Activated CD4-positive, alpha-beta memory T cell treated with anti-CD3 and anti-CD28 coated beads for 36 hours (primary cell): ENCODE measurements around the gene MBTD1. TPM values are rescaled to one million over a fixed set of nuclear protein-coding genes. Genes with fewer than 3 reads are reported as not detected.
"Not testable (repeated sequence)": the region's sequence is repeated elsewhere in the genome, so short reads cannot be mapped to it uniquely, and the experiment has no call there.

ENCODE experiments used
- CTCF ChIA-PET: fragments of 350-600 bp; sonication (Branson Sonifier 250); formaldehyde crosslinking; loops from one replicate; lab custom pipeline; 2021; ENCODE audit warnings: antibody characterized with exemption, inconsistent platforms; lab: Charles Lee
- POLR2A ChIA-PET: fragments of 350-600 bp; sonication (Branson Sonifier 250); formaldehyde crosslinking; loops from one replicate; lab custom pipeline; 2021; ENCODE audit warnings: antibody characterized with exemption; lab: Charles Lee
- DNase-seq: peaks from one replicate; pipeline ENCODE4 v3.0.0-alpha.2; 2020
- H3K27ac Mint-ChIP-seq: one replicate; pipeline ENCODE4 v1.8.0; 2021; ENCODE audit warnings: mixed read lengths
- H3K27me3 Mint-ChIP-seq: one replicate; pipeline ENCODE4 v1.8.0; 2021; ENCODE audit warnings: mixed read lengths
- H3K36me3 Mint-ChIP-seq: one replicate; pipeline ENCODE4 v1.8.0; 2021; ENCODE audit warnings: mixed read lengths
- H3K4me1 Mint-ChIP-seq: one replicate; pipeline ENCODE4 v1.8.0; 2021; ENCODE audit warnings: low read depth, mixed read lengths
- H3K4me3 Mint-ChIP-seq: one replicate; pipeline ENCODE4 v1.8.0; 2021; ENCODE audit warnings: mild to moderate bottlenecking, mixed read lengths
- H3K9me3 Mint-ChIP-seq: one replicate; pipeline ENCODE4 v1.8.0; 2021; ENCODE audit warnings: mixed read lengths
- intact Hi-C: fragments of 100-400 bp; cut with micrococcal nuclease; formaldehyde crosslinking; loops from one replicate; pipeline ENCODE4 v1.15.1; 2023
- total RNA-seq, 2 experiments: library from RNA; stranded (reverse); gene quantifications; one replicate each; pipeline ENCODE4 v1.2.3, GENCODE V29; 2021

MBTD1 gene
- 1 to 10 TPM; 7.5 to 7.8 TPM for total RNA-seq

- Mint-ChIP-seq H3K4me3 (peak within 1 kb of the TSS; percentile 83), H3K27ac (peak within 1 kb of the TSS; percentile 98), H3K9me3 (no peaks in the 10 kb centered on the region), H3K27me3 (no peaks in the 10 kb centered on the region), H3K36me3 (peaks cover 23% of the 10 kb centered on the region), H3K4me1 (peaks cover 65% of the 10 kb centered on the region)
- DNase-seq: peak; percentile 97
- CTCF ChIA-PET: interaction anchor here (1.0 kb wide), 1 partner anchor 106 kb away, joined by 3 read pairs; the partner anchor contains the start of gene NME1
- POLR2A ChIA-PET: no interaction called here
- intact Hi-C loops: loop anchor here (1.0 to 2.0 kb wide), 5 partner anchors 15 to 393 kb away; partner anchors contain the start of genes NME2 and TOB1
Observed at GRCh38 chr17:51259564-51260236, at the start of gene MBTD1. MBTD1 (minus strand) TSS chr17:51260049; CDS start chr17:51225161, 34,888 bp downstream.

- CTCF ChIA-PET: no interaction called here
- POLR2A ChIA-PET: no interaction called here
- H3K4me3 Mint-ChIP-seq: no peak overlapping the region
- intact Hi-C loops: no loop called here
- no peaks in the 10 kb centered on the region for H3K27me3 Mint-ChIP-seq
- H3K36me3 Mint-ChIP-seq: peaks cover 4% of the 10 kb centered on the region
- no peak for DNase-seq
- H3K27ac Mint-ChIP-seq: no peak overlapping the region
- H3K4me1 Mint-ChIP-seq: no peaks in the 10 kb centered on the region
- H3K9me3 Mint-ChIP-seq: peaks cover 36% of the 10 kb centered on the region
Observed at GRCh38 chr17:51305182-51305581, 45.3 kb upstream of the MBTD1 start.

GRCh38 chr17:51299859-51300258 lies 40.0 kb upstream of the MBTD1 start:
- no peak overlapping the region for H3K4me3 Mint-ChIP-seq
- H3K4me1 Mint-ChIP-seq: no peaks in the 10 kb centered on the region
- H3K9me3 Mint-ChIP-seq: peaks cover under 1% of the 10 kb centered on the region
- no peak overlapping the region for H3K27ac Mint-ChIP-seq
- CTCF ChIA-PET: interaction anchor here (0.7 to 1.1 kb wide), 3 partner anchors 27 to 411 kb away, joined by 3 read pairs; no protein-coding TSS in a partner anchor
- no peaks in the 10 kb centered on the region for H3K27me3 Mint-ChIP-seq
- intact Hi-C loops: loop anchor here (2.0 kb wide), 1 partner anchor 237 kb away; no protein-coding TSS in a partner anchor
- peaks cover 14% of the 10 kb centered on the region for H3K36me3 Mint-ChIP-seq
- no peak for DNase-seq
- POLR2A ChIA-PET: no interaction called here

- Mint-ChIP-seq H3K36me3 (peaks cover 20% of the 10 kb centered on the region), H3K4me3 (no peak overlapping the region), H3K4me1 (no peaks in the 10 kb centered on the region), H3K27ac (no peak overlapping the region), H3K9me3 (no peaks in the 10 kb centered on the region), H3K27me3 (no peaks in the 10 kb centered on the region)
- ChIA-PET CTCF (interaction anchor here (0.7 to 1.5 kb wide), 7 partner anchors 24 to 412 kb away, joined by 3 to 15 read pairs (median 3); no protein-coding TSS in a partner anchor), POLR2A (interaction anchor here (0.5 kb wide), 1 partner anchor 174 kb away, joined by 4 read pairs; no protein-coding TSS in a partner anchor)
- intact Hi-C loops: loop anchor here (2.0 kb wide), 1 partner anchor 238 kb away; no protein-coding TSS in a partner anchor
- DNase-seq: no peak
Observed at GRCh38 chr17:51298508-51299371, 38.9 kb upstream of the MBTD1 start.

GRCh38 chr17:51294338-51294737 lies 34.5 kb upstream of the MBTD1 start:
- H3K9me3 Mint-ChIP-seq, H3K4me1 Mint-ChIP-seq, CTCF ChIA-PET, H3K4me3 Mint-ChIP-seq, H3K27ac Mint-ChIP-seq, POLR2A ChIA-PET, H3K27me3 Mint-ChIP-seq, intact Hi-C loops, DNase-seq: not testable (repeated sequence)
- peaks cover 35% of the 10 kb centered on the region for H3K36me3 Mint-ChIP-seq

GRCh38 chr17:51289696-51290111 lies 29.9 kb upstream of the MBTD1 start:
- Mint-ChIP-seq H3K27ac (no peak overlapping the region), H3K27me3 (no peaks in the 10 kb centered on the region), H3K9me3 (no peaks in the 10 kb centered on the region), H3K4me1 (peaks cover 5% of the 10 kb centered on the region), H3K36me3 (peaks cover 44% of the 10 kb centered on the region), H3K4me3 (no peak overlapping the region)
- DNase-seq: no peak
- POLR2A ChIA-PET: interaction anchor here (0.6 kb wide), 1 partner anchor 94 kb away, joined by 3 read pairs; no protein-coding TSS in a partner anchor
- intact Hi-C loops: no loop called here
- CTCF ChIA-PET: no interaction called here

GRCh38 chr17:51287412-51287811 lies 27.6 kb upstream of the MBTD1 start:
- no peak overlapping the region for H3K4me3 Mint-ChIP-seq
- no peaks in the 10 kb centered on the region for H3K9me3 Mint-ChIP-seq
- peaks cover 5% of the 10 kb centered on the region for H3K4me1 Mint-ChIP-seq
- POLR2A ChIA-PET: interaction anchor here (0.6 kb wide), 1 partner anchor 172 kb away, joined by 6 read pairs; no protein-coding TSS in a partner anchor
- peaks cover 31% of the 10 kb centered on the region for H3K36me3 Mint-ChIP-seq
- CTCF ChIA-PET: no interaction called here
- intact Hi-C loops: no loop called here
- H3K27ac Mint-ChIP-seq: no peak overlapping the region
- no peaks in the 10 kb centered on the region for H3K27me3 Mint-ChIP-seq
- DNase-seq: no peak

- Mint-ChIP-seq H3K4me1 (peaks cover 20% of the 10 kb centered on the region), H3K27me3 (no peaks in the 10 kb centered on the region), H3K9me3 (no peaks in the 10 kb centered on the region), H3K36me3 (peaks cover 61% of the 10 kb centered on the region), H3K4me3 (no peak overlapping the region), H3K27ac (peak overlapping the region; percentile 7)
- DNase-seq: no peak
- ChIA-PET CTCF (interaction anchor here (0.6 kb wide), 1 partner anchor 1252 kb away, joined by 3 read pairs; no protein-coding TSS in a partner anchor), POLR2A (no interaction called here)
- intact Hi-C loops: no loop called here
Observed at GRCh38 chr17:51279183-51279582, 19.3 kb upstream of the MBTD1 start.

GRCh38 chr17:51275381-51275780 lies 15.5 kb upstream of the MBTD1 start:
- Mint-ChIP-seq H3K4me1 (peaks cover 34% of the 10 kb centered on the region), H3K27me3 (no peaks in the 10 kb centered on the region), H3K9me3 (no peaks in the 10 kb centered on the region), H3K36me3 (peaks cover 63% of the 10 kb centered on the region), H3K4me3 (no peak overlapping the region), H3K27ac (no peak overlapping the region)
- no peak for DNase-seq
- ChIA-PET POLR2A (interaction anchor here (1.3 kb wide), 1 partner anchor 14 kb away, joined by 3 read pairs; no protein-coding TSS in a partner anchor), CTCF (no interaction called here)
- intact Hi-C loops: loop anchor here (2.0 kb wide), 1 partner anchor 15 kb away; the partner anchor contains the start of genes MBTD1 and UTP18

- H3K4me1 Mint-ChIP-seq: peaks cover 30% of the 10 kb centered on the region
- no peaks in the 10 kb centered on the region for H3K27me3 Mint-ChIP-seq
- H3K4me3 Mint-ChIP-seq: no peak overlapping the region
- no peak for DNase-seq
- H3K36me3 Mint-ChIP-seq: peaks cover 59% of the 10 kb centered on the region
- POLR2A ChIA-PET: no interaction called here
- no peaks in the 10 kb centered on the region for H3K9me3 Mint-ChIP-seq
- H3K27ac Mint-ChIP-seq: no peak overlapping the region
- intact Hi-C loops: no loop called here
- CTCF ChIA-PET: interaction anchor here (0.6 kb wide), 1 partner anchor 27 kb away, joined by 3 read pairs; no protein-coding TSS in a partner anchor
Observed at GRCh38 chr17:51272812-51273211, 13.0 kb upstream of the MBTD1 start.

GRCh38 chr17:51270636-51271035 lies 10.8 kb upstream of the MBTD1 start:
- peaks cover 36% of the 10 kb centered on the region for H3K4me1 Mint-ChIP-seq
- no peak for DNase-seq
- CTCF ChIA-PET: no interaction called here
- POLR2A ChIA-PET: no interaction called here
- H3K36me3 Mint-ChIP-seq: peaks cover 55% of the 10 kb centered on the region
- no peak overlapping the region for H3K4me3 Mint-ChIP-seq
- H3K9me3 Mint-ChIP-seq: no peaks in the 10 kb centered on the region
- intact Hi-C loops: no loop called here
- no peaks in the 10 kb centered on the region for H3K27me3 Mint-ChIP-seq
- peak overlapping the region; percentile 10 for H3K27ac Mint-ChIP-seq

GRCh38 chr17:51269991-51270390 lies 10.1 kb upstream of the MBTD1 start:
- Mint-ChIP-seq H3K4me3 (no peak overlapping the region), H3K27ac (peak overlapping the region; percentile 10)

More at GRCh38 chr17:51269991-51270390, 10.1 kb upstream of the MBTD1 start:
- peaks cover 32% of the 10 kb centered on the region for H3K4me1 Mint-ChIP-seq
- no peaks in the 10 kb centered on the region for H3K27me3 Mint-ChIP-seq
- POLR2A ChIA-PET: no interaction called here
- CTCF ChIA-PET: no interaction called here
- DNase-seq: no peak
- H3K9me3 Mint-ChIP-seq: no peaks in the 10 kb centered on the region
- H3K36me3 Mint-ChIP-seq: peaks cover 53% of the 10 kb centered on the region
- intact Hi-C loops: no loop called here
